Thyroid gland (tissue), 4 donors: ENCODE data around the gene RASSF1.

Experiments used
- CTCF ChIP-seq, 6 experiments: fragments of 200-600 bp in 3 of 6; fragments of 450-650 bp in 3 of 6; sonication (generic) in 3 of 6; IDR thresholded peaks; one replicate each; pipeline ENCODE4 v1.5.1; 2016 to 2019; ENCODE audit warnings: antibody characterized with exemption in 6 of 6, mild to moderate bottlenecking in 2 of 6, inconsistent platforms in 1 of 6, moderate library complexity in 1 of 6
- POLR2A ChIP-seq, 2 donors: fragments of 450-650 bp; IDR thresholded peaks; one replicate each; pipeline ENCODE4 v1.6.1; 2017; ENCODE audit warnings: antibody characterized with exemption in 2 of 2, mild to moderate bottlenecking in 2 of 2, moderate library complexity in 1 of 2

GRCh38 chr3:50342813-50343633 is 2.4 kb upstream of the RASSF1 start:
- TF ChIP-seq CTCF (IDR thresholded peaks at IDR 0.05) (no peak), POLR2A (IDR thresholded peaks at IDR 0.05) (no peak)
